ENCODE measurements around the gene HYAL1. TPM values are rescaled to one million over a fixed set of nuclear protein-coding genes. Genes with fewer than 3 reads are reported as not detected.

HYAL1 gene, protein sequence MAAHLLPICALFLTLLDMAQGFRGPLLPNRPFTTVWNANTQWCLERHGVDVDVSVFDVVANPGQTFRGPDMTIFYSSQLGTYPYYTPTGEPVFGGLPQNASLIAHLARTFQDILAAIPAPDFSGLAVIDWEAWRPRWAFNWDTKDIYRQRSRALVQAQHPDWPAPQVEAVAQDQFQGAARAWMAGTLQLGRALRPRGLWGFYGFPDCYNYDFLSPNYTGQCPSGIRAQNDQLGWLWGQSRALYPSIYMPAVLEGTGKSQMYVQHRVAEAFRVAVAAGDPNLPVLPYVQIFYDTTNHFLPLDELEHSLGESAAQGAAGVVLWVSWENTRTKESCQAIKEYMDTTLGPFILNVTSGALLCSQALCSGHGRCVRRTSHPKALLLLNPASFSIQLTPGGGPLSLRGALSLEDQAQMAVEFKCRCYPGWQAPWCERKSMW
- 0.43 TPM in 1 of 2 replicates, not detected in the other for total RNA-seq (2014; rRNA removed; shearing (Covaris generic))

DNA sequence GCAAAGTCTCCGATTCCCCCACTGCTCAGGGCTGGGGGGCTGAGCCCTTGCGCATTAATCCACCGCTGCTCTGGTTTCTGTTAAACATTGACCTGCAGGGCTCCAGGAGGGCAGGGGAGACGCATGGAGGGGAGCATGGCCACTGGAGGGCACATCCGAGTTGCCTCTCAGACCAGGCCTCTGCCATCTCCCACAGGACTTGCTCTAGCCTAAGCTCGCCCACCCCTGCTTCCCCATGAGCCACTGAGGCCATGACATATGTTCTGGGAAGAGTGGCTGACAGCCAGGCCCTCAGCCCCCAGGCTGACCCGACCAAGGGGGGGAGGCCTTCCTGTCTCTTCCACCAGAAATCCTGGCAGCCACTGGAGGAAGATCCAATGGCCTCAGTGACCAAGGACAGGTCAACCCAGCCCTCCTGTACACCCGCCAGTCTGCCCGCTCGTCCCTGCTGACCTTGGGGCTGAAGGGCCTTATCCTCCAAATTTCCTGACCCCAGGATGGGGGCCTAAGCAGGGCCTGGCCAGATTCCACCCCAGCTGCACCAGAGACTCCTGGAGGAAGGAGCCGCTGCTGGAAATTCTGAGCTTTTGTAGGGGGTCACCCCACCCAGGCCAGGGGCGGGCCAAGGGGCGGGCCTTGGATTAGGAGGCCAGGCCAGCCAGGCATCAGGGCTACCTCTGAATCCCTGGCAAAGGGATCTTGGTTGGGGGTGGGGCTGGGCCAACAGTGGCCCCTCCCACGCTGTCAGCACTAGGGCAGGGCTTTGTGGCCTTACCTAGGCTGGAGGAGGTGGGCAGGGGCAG lies at the start of gene HYAL1:
Gene HYAL1, minus strand, starts transcription at position 562 of the 803 bp plus-strand sequence. CDS start 618 bp downstream, outside the sequence.
- no peak within 1 kb of the TSS for H3K27ac ChIP-seq

DNA sequence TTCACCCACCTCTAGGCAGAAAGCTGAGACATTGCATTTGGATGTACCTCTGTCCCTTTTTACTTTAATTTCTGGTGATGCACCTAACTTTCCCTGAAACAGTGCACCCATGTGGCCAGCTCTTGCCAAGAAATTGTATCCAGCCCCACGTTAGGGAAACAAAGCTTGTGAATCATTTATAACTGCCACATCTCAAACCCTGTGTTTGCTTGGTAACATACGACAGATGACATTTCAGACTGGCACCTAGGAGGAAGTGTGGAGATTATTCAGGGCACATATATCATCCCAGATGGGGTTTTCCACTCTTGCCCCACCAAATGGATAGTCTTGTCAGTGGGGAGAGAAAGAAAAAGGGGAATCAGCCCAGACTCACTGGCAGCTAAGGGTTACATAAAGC lies 49.4 kb upstream of the HYAL1 start:
- Histone ChIP-seq H3K27ac (no peak overlapping the region), H3K9me3 (replicated peaks) (no peaks in the 10 kb centered on the region), H3K4me3 (no peak overlapping the region), H3K4me1 (peaks cover 3% of the 10 kb centered on the region), H3K27me3 (no peaks in the 10 kb centered on the region), H3K36me3 (peaks cover 11% of the 10 kb centered on the region)
- DNase-seq: no peak

More for the DNA sequence above, at the start of gene HYAL1:
- Histone ChIP-seq H3K36me3 (no peaks in the 10 kb centered on the region), H3K9me3 (replicated peaks) (0 out of 2 replicates have a peak, but pooled peaks cover 3% of the 10 kb centered on the region), H3K4me1 (peaks cover 8% of the 10 kb centered on the region; the same call in 1 of the 2 replicates), H3K4me3 (no peak within 1 kb of the TSS), H3K27me3 (no peaks in the 10 kb centered on the region)
- no peak for DNase-seq

DNA sequence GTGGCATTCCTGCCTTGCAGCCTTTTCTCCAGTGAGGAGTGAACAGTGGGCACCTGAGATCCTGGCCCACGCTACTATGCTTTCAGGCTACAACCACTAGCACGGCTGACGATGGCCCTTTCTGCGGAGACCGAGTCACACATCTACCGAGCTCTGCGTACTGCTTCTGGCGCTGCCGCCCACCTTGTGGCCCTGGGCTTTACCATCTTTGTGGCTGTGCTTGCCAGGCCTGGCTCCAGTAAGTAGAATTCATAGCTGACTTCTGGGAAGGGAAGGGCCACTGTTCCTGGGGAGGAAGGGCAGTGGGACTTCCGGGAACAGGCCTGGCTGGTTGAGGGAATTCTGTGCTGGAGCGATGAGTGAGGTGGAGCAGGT lies 47.9 kb upstream of the HYAL1 start:
- Histone ChIP-seq H3K4me3 (peak overlapping the region; percentile 75), H3K36me3 (peaks cover 8% of the 10 kb centered on the region; the same call in 1 of the 2 replicates), H3K9me3 (replicated peaks) (no peaks in the 10 kb centered on the region), H3K27ac (no peak overlapping the region), H3K27me3 (no peaks in the 10 kb centered on the region), H3K4me1 (no peaks in the 10 kb centered on the region)
- DNase-seq: no peak

DNA sequence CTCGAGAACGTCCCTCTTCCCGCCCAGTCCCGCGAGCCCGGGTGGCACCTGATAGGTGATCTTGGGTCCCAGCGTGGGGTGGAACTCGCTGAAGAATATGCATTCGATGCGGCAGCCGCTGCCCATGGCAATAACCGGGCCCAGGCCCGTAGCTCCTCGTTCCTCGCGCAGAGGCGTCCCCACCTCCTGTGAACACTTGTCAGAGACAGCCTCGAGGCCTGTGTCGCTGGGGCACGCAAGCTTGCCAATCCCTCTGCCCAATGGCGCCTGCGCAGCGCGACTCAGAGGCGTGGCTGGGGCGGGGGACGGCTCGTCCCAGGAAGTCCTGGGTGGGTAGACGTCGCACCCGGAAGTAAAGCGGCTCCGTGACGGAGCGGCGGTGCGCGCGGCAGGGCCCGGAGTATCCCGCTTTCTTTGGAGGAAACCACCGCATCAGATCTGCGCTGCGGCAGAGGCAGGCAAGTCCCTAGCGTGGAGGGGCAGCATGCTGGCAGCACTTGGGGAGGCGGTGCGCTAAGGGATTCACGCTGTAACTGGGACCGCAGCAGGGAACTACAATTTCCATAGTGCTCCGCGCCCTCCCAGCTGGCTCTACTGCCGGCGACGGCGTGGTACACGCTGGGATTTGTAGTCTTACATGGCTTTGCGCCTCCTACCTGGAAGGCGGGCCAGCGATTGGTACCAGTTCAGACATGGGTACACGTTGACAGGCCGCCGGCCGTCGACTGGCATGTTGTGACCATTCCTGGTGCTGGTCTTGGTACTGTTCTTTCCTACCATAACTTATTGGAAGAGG lies 47.4 kb upstream of the HYAL1 start, which contains the start of the genes CYB561D2 and NPRL2:
Gene CYB561D2, plus strand, starts transcription at position 336 of the 796 bp plus-strand sequence. CDS start 572 bp downstream, outside the sequence.
Gene NPRL2, minus strand, starts transcription at position 249 of the 796 bp plus-strand sequence. Its CDS starts 123 bp downstream, at position 126.
- Histone ChIP-seq H3K9me3 (replicated peaks) (no peaks in the 10 kb centered on the region), H3K36me3 (peaks cover 8% of the 10 kb centered on the region; the same call in 1 of the 2 replicates), H3K27me3 (no peaks in the 10 kb centered on the region), H3K4me1 (no peaks in the 10 kb centered on the region), H3K27ac (peak within 1 kb of the TSS; percentile 64), H3K4me3 (peak within 1 kb of the TSS; percentile 75)
- peak; percentile 95 to 96 for DNase-seq

DNA sequence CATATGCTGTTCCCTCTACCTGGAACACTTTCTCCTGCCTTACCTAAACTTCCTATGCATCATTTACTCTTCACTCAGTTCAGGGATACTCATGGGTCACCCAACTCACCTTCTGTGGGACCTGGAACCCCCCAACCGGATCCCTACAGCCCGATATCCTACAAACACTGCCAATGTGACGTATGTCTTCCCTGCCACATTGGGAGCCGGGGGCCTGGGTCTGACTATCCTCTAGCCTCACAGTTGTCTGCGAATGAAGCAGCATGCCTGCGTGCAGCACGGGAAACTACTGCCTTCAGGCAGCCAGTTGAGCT lies 46.8 kb upstream of the HYAL1 start:
- peak overlapping the region; percentile 75 for H3K4me3 ChIP-seq
- peak overlapping the region; percentile 64 for H3K27ac ChIP-seq
- peaks cover 8% of the 10 kb centered on the region; the same call in 1 of the 2 replicates for H3K36me3 ChIP-seq
- no peak for DNase-seq
- H3K4me1 ChIP-seq: no peaks in the 10 kb centered on the region
- no peaks in the 10 kb centered on the region for H3K27me3 ChIP-seq
- H3K9me3 ChIP-seq (replicated peaks): no peaks in the 10 kb centered on the region

DNA sequence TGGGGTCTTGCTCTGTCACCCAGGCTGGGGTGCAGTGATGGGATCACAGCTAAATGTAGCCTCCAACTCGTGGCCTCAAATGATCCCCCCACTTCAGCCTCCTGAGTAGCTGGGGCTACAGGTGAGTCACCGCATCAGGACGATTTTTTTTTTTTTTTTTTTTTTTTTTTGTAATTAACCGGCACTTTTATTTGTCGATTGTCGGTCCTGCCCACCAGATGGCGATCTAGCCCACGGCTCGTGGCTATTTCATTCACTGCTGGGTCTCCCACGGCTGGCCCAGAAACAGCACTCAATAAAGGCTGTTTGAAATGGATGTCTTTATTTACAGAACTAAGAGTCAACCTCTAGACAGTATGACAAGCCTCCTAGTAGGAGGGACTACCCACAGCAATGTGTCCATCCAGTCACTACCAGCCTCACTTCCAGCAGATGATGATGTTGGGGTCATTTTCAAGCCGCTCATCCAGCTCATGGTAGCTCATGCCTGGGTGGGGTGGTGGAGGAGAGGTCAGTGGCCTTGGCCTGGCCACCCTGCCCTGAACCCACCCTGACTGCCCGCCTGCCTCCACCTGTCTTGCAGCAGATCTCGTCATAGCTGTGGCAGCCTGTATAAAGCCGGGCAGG lies 43.9 kb upstream of the HYAL1 start:
- H3K27ac ChIP-seq: no peak overlapping the region
- no peaks in the 10 kb centered on the region for H3K27me3 ChIP-seq
- H3K9me3 ChIP-seq (replicated peaks): no peaks in the 10 kb centered on the region
- no peaks in the 10 kb centered on the region for H3K4me1 ChIP-seq
- no peak overlapping the region for H3K4me3 ChIP-seq
- peak; percentile 63 to 78 for DNase-seq
- no peaks in the 10 kb centered on the region for H3K36me3 ChIP-seq

DNA sequence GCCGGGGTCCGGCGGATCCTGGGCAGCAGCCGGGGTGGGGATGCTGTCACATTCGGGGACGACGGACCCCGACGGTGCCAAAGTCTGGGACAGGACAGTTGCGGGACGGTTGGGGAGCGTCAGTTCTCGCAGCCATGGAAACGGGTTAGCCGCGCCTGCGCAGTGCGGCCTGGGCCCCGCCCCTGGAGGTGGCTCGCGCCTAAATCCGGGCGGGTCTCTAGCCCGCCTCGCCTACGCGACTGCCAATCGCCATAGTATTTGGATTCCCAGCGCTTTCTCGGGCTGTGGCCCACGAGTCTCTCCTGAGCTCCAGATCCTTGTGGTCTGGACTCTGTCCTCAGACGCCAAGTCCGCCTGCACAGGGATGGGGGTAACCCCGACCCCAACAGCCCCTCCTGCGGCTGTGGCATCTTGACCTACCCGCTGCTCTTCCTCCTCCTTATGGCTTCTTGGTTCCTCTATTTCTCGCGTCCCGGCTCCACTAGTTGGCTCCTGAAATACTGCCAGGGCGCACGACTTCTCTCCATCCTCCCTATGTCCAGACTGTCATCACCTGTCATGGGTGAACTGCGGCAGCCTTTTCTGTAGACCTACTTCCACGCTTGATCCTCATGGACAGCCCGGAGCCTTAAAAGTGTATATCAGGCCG lies 42.3 kb upstream of the HYAL1 start, which contains the start of gene ZMYND10:
Gene ZMYND10, minus strand, starts transcription at position 147 of the 649 bp plus-strand sequence. CDS start 153 bp downstream, outside the sequence.
- Histone ChIP-seq H3K27me3 (no peaks in the 10 kb centered on the region), H3K27ac (no peak within 1 kb of the TSS), H3K9me3 (replicated peaks) (no peaks in the 10 kb centered on the region), H3K4me1 (no peaks in the 10 kb centered on the region), H3K36me3 (no peaks in the 10 kb centered on the region), H3K4me3 (peak within 1 kb of the TSS; percentile 23; the same call in 1 of the 2 replicates)
- peak; percentile 30 to 37 for DNase-seq

DNA sequence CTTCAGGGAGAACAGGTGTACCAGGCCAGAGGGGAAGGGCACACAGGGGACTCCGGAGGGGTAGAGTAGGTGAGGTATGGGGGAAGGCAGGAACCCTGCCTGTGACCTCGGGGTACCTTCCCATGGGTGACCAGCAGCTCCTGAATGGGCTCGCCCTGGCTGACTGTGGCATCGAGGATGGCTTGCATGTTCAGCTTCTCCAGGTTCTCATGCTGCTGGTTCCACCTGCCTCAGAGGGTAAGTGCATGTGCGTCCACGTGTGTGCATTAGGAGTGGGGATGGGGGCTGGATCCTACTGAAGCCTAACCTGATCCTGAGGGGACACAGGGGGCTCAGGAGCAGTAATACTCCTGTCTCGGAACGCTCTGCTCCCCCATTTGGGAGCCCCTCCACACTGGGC lies 41.6 kb upstream of the HYAL1 start:
- Histone ChIP-seq H3K4me1 (no peaks in the 10 kb centered on the region), H3K4me3 (no peak overlapping the region), H3K27ac (no peak overlapping the region), H3K27me3 (no peaks in the 10 kb centered on the region), H3K9me3 (replicated peaks) (no peaks in the 10 kb centered on the region), H3K36me3 (no peaks in the 10 kb centered on the region)
- DNase-seq: no peak

DNA sequence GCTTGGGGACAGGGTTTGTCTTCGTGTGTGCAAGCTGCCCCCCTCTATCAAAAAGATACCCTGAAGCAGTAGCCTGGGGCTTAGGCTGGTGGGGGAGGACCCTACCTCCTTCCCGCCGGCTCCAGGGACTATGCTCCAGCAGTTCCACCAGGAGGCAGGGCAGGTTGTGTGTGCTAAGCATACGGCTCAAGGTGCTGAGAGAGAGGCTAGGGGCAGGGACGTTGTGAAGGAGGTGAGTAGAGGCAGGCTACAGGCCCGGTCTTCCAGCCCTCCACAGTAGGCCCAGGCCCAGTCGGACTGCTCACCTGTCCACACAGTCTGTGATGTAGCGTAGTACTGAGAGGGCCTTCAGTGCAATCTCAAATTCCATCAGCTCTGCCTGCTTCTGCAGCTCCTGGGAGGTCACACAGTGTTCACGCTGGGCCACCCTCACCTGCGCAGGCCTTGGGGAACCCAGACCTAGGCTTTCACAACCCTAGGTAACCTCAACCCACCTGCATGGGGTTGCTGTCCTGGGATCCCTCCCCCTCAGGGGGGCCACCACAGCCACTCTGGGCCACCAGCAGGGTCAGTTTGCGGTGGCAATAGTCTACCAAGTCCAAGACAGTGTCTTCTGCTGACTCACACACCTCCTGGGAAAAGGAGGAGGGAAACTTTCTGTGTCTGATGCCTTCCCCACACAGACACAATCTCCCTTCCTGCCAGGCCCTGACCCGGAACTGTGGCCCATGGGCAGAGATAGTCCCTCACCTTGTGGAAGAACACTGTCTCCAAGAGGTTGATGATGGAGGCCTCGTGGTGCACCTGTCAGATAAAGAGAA lies 39.6 kb upstream of the HYAL1 start:
- no peaks in the 10 kb centered on the region for H3K36me3 ChIP-seq
- H3K4me3 ChIP-seq: no peak overlapping the region
- H3K9me3 ChIP-seq (replicated peaks): no peaks in the 10 kb centered on the region
- H3K27ac ChIP-seq: no peak overlapping the region
- no peaks in the 10 kb centered on the region for H3K27me3 ChIP-seq
- no peaks in the 10 kb centered on the region for H3K4me1 ChIP-seq
- DNase-seq: no peak

DNA sequence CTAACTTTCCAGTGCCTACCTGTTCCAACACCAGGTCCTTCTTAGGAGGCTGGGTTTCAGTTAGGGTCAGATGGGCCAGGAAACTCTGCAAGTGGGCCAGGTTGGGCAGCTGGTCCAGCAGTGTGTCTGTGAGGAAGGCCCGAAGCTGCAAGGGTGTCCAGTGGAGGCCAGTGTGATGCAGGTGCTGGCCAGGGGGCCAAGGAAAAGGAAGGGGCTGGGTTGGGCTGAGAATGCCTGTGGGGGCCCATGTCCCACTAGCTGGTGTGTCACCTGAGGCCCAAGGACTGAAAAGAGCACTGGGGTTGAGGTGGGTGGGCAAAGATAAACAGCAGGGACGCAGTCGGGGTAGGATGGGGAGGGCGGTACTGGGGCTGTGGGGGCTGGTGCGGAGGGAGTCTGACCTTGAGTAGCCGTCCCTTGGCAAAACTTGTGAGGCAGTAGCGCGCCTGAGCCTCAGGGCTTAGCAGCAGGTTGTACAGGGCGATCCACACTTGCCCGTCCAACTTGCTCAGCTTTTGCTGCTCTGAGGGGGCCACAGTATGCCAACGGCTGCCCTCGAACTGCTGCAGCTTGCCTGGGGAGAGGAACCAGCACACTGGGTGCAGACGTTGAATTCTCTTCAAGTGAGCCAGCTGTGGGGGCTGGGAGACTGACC lies 38.7 kb upstream of the HYAL1 start:
- Histone ChIP-seq H3K27ac (no peak overlapping the region), H3K27me3 (no peaks in the 10 kb centered on the region), H3K4me1 (no peaks in the 10 kb centered on the region), H3K4me3 (no peak overlapping the region), H3K9me3 (replicated peaks) (no peaks in the 10 kb centered on the region), H3K36me3 (no peaks in the 10 kb centered on the region)
- DNase-seq: no peak

DNA sequence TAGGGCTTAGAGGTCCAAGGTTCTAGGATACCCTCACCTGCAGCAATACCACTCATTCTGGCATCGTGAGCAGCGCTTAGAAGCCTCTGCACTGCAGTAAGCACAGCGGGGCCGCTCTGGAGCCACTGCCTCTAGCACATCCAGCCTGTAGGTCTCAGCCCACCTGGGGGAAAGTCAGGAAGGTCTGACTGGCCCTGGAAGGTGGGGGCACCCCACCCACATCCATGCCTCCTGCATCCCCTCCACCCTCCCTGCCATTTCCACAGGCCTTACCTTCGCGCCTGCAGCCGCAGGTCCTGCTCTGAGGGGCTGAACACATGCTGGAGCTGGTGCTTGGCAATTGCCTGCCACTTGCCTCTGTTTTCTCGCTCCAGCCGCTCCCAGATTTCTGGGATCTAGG lies 38.2 kb upstream of the HYAL1 start:
- DNase-seq: no peak
- no peaks in the 10 kb centered on the region for H3K36me3 ChIP-seq
- H3K27ac ChIP-seq: no peak overlapping the region
- no peaks in the 10 kb centered on the region for H3K9me3 ChIP-seq (replicated peaks)
- no peaks in the 10 kb centered on the region for H3K4me1 ChIP-seq
- no peaks in the 10 kb centered on the region for H3K27me3 ChIP-seq
- no peak overlapping the region for H3K4me3 ChIP-seq

DNA sequence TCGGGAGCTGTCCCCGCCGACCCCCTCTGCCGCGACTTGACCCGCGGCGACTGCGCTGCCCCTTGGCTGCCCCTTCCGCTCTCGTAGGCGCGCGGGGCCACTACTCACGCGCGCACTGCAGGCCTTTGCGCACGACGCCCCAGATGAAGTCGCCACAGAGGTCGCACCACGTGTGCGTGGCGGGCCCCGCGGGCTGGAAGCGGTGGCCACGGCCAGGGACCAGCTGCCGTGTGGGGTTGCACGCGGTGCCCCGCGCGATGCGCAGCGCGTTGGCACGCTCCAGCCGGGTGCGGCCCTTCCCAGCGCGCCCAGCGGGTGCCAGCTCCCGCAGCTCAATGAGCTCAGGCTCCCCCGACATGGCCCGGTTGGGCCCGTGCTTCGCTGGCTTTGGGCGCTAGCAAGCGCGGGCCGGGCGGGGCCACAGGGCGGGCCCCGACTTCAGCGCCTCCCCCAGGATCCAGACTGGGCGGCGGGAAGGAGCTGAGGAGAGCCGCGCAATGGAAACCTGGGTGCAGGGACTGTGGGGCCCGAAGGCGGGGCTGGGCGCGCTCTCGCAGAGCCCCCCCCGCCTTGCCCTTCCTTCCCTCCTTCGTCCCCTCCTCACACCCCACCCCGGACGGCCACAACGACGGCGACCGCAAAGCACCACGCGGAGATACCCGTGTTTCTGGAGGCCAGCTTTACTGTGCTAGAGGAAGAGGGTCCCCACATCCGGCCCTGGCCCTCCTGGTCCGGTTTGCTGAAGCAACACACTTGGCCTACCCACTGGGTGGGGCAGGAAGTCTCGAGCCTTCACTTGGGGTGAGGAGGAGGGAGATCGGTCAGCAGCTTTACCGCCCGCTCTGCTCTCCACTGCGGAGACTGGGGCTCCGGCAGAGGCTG lies 37.3 kb upstream of the HYAL1 start, which contains the start of gene RASSF1:
Gene RASSF1, minus strand, starts transcription at position 389 of the 882 bp plus-strand sequence. Its CDS starts 31 bp downstream, at position 358.
- Histone ChIP-seq H3K4me3 (no peak within 1 kb of the TSS), H3K4me1 (peaks cover 3% of the 10 kb centered on the region; the same call in 1 of the 2 replicates), H3K27ac (no peak within 1 kb of the TSS), H3K36me3 (no peaks in the 10 kb centered on the region), H3K9me3 (replicated peaks) (no peaks in the 10 kb centered on the region), H3K27me3 (no peaks in the 10 kb centered on the region)
- DNase-seq: no peak

Measured in SJCRH30 (cell line).